Ishikawa (cell line): ENCODE data around the gene TOR1A.

Experiments
- CEBPB ChIP-seq: IDR thresholded peaks from 2 replicates; pipeline ENCODE4 v1.6.1; 2012
- CREB1 ChIP-seq: IDR thresholded peaks from 2 replicates; pipeline ENCODE4 v1.6.1; 2012; ENCODE audit warnings: low read depth
- EGR1 ChIP-seq: IDR thresholded peaks from 2 replicates; pipeline ENCODE4 v1.6.1; 2012
- EP300 ChIP-seq: IDR thresholded peaks from 2 replicates; pipeline ENCODE4 v1.6.1; 2012; ENCODE audit warnings: borderline replicate concordance
- FOXM1 ChIP-seq: IDR thresholded peaks from 2 replicates; pipeline ENCODE4 v1.6.1; 2012; ENCODE audit warnings: low read depth, borderline replicate concordance
- NFIC ChIP-seq: IDR thresholded peaks from 2 replicates; pipeline ENCODE4 v1.6.1; 2012
- RAD21 ChIP-seq: IDR thresholded peaks from 2 replicates; pipeline ENCODE4 v1.6.1; 2012; ENCODE audit warnings: low read depth
- REST ChIP-seq: IDR thresholded peaks from 2 replicates; pipeline ENCODE4 v1.6.1; 2012; ENCODE audit warnings: low read depth, mild to moderate bottlenecking
- TAF1 ChIP-seq: IDR thresholded peaks from 2 replicates; pipeline ENCODE4 v1.6.1; 2012; ENCODE audit warnings: low read depth, mild to moderate bottlenecking
- TCF12 ChIP-seq: IDR thresholded peaks from 2 replicates; pipeline ENCODE4 v1.6.1; 2012; ENCODE audit warnings: low read depth
- TEAD4 ChIP-seq: IDR thresholded peaks from 2 replicates; pipeline ENCODE4 v1.6.1; 2012
- USF1 ChIP-seq: IDR thresholded peaks from 2 replicates; pipeline ENCODE4 v1.6.1; 2012
- YY1 ChIP-seq: IDR thresholded peaks from 2 replicates; pipeline ENCODE4 v1.6.1; 2012; ENCODE audit warnings: low read depth
- ZBTB7A ChIP-seq: IDR thresholded peaks from 2 replicates; pipeline ENCODE4 v1.6.1; 2012; ENCODE audit warnings: low read depth
- TF ChIP-seq, protein P1 (sequence below): IDR thresholded peaks from 2 replicates; pipeline ENCODE4 v1.6.1; 2012

Gene TOR1A

DNA sequence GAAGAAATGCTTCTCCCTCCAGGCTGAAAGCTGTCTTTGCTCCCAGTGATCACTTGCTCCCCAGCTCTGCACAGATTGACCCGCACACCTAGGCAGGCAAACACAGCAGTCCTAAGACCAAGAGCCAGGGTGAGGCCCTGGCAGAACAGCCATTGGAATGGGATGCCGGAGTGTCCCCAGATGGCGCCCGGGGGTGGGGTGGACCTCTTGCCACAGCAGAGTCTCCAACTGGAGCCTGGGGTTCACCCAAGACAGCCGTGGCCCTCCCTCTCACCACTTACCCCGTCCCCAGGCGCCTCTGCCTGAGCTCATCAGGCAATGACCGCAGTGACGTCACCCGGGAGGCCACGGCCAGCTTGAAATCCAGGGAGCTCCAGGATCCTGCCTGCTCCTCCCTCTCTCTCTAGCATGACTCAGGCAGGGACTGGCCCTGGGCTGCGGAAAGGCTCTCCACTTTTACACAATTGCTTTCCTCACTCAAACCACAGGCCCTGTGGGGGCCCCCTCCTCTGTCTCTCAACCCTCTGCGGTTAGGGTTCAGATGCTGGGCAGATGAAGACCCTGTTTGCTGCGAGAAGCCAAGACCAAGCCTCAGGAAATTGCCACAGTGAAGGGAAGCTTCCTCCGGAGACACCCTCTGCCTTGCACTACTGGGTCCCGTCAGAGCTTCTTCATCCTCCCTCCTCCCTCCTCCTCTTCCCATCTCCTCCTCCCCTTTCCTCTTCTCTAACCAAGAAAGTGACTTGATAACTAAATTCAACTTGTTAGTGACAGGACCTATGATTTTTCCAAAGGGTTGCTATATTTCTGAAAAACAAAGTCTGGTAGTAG is 46.8 kb downstream of the TOR1A start:
- TF ChIP-seq RAD21 (no peak), CREB1 (peak; percentile 45; the same call in 1 of the 2 replicates)

DNA sequence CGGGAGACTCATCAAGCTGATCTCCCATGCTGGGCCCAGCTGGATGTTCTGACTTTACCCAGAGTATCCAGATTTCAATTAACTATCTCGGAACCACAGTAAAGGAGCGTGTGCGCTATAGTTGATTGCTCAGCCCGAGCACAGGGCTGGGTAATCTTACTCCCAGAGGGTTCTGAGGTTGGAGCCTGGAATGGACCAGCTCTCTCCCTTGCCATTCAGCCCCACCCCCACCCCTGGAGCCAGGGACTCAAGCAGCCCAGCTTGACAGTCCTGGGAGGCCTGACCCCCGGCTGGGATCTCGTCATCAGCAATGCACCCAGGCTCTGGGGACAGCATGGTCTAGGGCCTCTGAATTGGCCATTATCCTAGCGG is 47.4 kb downstream of the TOR1A start:
- no peak for TF ChIP-seq NFIC
- no peak for TF ChIP-seq TAF1
- no peak for TF ChIP-seq ZBTB7A
- TF ChIP-seq CREB1: no peak
- no peak for TF ChIP-seq TEAD4

- TF ChIP-seq RAD21: no peak
- TF ChIP-seq CREB1: no peak
- TF ChIP-seq EGR1: no peak
- no peak for TF ChIP-seq EP300
- no peak for TF ChIP-seq TCF12
- TF ChIP-seq YY1: no peak
Measured at GRCh38 chr9:129775448-129775798, 48.5 kb downstream of the TOR1A start.

DNA sequence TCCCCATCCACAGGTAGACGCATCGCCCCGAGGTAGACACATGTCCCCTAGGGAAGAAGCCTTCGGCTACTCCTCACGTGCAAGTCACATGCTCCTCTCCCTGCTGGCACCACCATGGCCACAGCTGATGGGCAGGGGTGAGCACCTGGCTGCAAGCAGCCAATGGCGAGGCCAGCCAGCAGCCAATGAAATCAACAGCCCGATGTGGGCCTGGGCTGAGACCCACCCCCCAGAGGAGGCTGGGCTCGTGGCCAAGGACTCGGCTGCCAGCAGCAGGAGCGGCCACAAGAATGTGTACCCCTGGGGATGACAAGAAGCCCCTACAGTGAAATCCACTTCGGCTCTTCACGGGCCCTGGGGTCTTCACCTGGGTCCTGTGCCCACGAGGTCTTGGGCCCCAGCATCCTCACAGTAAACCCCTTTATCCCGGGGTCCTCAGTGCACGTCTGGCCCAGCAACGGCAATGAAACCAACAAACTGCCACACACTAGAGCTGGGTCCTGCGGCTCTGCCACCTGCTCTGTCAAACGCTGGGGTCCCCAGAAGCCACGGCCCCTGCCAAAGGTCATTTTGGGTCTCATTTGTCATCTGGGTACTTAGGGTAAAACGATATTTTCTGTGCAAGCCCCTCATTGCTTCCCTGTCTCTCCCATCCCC is 49.0 kb downstream of the TOR1A start:
- TF ChIP-seq FOXM1 (no peak), RAD21 (no peak), REST (no peak), TEAD4 (no peak), NFIC (no peak), YY1 (no peak), EGR1 (no peak), EP300 (no peak), CEBPB (no peak), USF1 (peak; percentile 67), TAF1 (no peak), CREB1 (no peak), ZBTB7A (no peak)
- TF ChIP-seq, protein P1, sequence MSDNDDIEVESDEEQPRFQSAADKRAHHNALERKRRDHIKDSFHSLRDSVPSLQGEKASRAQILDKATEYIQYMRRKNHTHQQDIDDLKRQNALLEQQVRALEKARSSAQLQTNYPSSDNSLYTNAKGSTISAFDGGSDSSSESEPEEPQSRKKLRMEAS: peak; percentile 89

- TF ChIP-seq REST (no peak), EP300 (no peak), RAD21 (no peak)
Measured at GRCh38 chr9:129773262-129774048, 50.5 kb downstream of the TOR1A start.

DNA sequence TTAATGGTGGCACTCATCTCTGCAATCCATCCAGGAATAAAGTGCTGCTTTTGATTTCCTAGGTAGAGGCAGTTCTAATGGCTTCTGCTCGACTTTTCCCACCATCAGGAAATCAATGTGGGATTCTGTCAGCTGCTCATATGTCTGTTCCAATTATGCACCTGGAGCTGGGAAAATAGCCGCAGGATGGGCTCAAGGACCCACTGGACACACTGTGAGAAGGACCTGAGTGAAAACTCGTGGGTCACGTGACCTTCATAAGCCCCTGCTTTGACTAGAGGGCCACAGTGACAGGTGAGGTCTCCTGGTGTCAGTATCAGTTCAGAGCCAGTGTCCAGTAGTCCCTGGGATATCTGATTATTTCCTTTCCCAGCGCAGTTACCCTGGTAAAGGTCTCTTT is 53.2 kb downstream of the TOR1A start:
- TF ChIP-seq REST (no peak), FOXM1 (no peak), USF1 (peak; percentile 20; the same call in 1 of the 2 replicates), NFIC (no peak)
